Lower leg skin (tissue), 4 donors: ENCODE data around the gene FOXO6. TPM values are rescaled to one million over a fixed set of nuclear protein-coding genes. Genes with fewer than 3 reads are reported as not detected.

Experiments used
- DNase-seq, 2 donors: peaks; one replicate each; pipeline ENCODE4 v3.0.0-alpha.2; 2019; ENCODE audit warnings: low spot score in 2 of 2
- H3K4me3 ChIP-seq: fragments of 200-600 bp; sonication (generic); 2 replicates; pipeline ENCODE4 v1.5.1; 2017; ENCODE audit warnings: mild to moderate bottlenecking, low read depth; ENCODE audit not compliant: poor library complexity, severe bottlenecking
- POLR2A ChIP-seq, 2 donors: fragments of 450-650 bp; IDR thresholded peaks; one replicate each; pipeline ENCODE4 v1.6.1; 2016 to 2017; ENCODE audit warnings: antibody characterized with exemption in 2 of 2, mild to moderate bottlenecking in 1 of 2, moderate library complexity in 1 of 2
- WGBS, 2 donors: methylation state at CpG; one replicate each; pipeline ENCODE4 v1.1.5; 2018; 5-methylcytosine and 5-hydroxymethylcytosine counted together
- intact Hi-C: fragments of 100-400 bp; cut with DNase I; formaldehyde crosslinking; loops from one replicate; pipeline ENCODE4 v1.15.0; 2023; ENCODE audit warnings: low total_unique reads
- total RNA-seq, 4 donors: library from RNA; depleted of rRNA; stranded (reverse); fragments of >200 nt; gene quantifications; one replicate each; pipeline ENCODE4 v1.1.0, GENCODE V29; 2016
- TF ChIP-seq, protein P1 (sequence below), 3 donors: fragments of 450-650 bp; IDR thresholded peaks; one replicate each; pipeline ENCODE4 v1.5.1; 2016; ENCODE audit warnings: antibody characterized with exemption in 3 of 3, mild to moderate bottlenecking in 3 of 3, moderate library complexity in 2 of 3

Gene FOXO6
- total RNA-seq, 4 donors from 2014 or later, result 0.15 to 3.5 (median 1.5) TPM

- no peak for DNase-seq
- H3K4me3 ChIP-seq, result no peak overlapping the region
- intact Hi-C loops, result no loop called here
- 70 to 78% methylated on average over 18 of the region's 20 CpGs for WGBS, 2 donors
- TF ChIP-seq, protein P1, sequence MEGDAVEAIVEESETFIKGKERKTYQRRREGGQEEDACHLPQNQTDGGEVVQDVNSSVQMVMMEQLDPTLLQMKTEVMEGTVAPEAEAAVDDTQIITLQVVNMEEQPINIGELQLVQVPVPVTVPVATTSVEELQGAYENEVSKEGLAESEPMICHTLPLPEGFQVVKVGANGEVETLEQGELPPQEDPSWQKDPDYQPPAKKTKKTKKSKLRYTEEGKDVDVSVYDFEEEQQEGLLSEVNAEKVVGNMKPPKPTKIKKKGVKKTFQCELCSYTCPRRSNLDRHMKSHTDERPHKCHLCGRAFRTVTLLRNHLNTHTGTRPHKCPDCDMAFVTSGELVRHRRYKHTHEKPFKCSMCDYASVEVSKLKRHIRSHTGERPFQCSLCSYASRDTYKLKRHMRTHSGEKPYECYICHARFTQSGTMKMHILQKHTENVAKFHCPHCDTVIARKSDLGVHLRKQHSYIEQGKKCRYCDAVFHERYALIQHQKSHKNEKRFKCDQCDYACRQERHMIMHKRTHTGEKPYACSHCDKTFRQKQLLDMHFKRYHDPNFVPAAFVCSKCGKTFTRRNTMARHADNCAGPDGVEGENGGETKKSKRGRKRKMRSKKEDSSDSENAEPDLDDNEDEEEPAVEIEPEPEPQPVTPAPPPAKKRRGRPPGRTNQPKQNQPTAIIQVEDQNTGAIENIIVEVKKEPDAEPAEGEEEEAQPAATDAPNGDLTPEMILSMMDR (IDR thresholded peaks at IDR 0.05), result no peak
- TF ChIP-seq POLR2A (IDR thresholded peaks at IDR 0.05), result no peak
Observed at GRCh38 chr1:41427122-41427913, 66.1 kb downstream of the FOXO6 start.

DNA sequence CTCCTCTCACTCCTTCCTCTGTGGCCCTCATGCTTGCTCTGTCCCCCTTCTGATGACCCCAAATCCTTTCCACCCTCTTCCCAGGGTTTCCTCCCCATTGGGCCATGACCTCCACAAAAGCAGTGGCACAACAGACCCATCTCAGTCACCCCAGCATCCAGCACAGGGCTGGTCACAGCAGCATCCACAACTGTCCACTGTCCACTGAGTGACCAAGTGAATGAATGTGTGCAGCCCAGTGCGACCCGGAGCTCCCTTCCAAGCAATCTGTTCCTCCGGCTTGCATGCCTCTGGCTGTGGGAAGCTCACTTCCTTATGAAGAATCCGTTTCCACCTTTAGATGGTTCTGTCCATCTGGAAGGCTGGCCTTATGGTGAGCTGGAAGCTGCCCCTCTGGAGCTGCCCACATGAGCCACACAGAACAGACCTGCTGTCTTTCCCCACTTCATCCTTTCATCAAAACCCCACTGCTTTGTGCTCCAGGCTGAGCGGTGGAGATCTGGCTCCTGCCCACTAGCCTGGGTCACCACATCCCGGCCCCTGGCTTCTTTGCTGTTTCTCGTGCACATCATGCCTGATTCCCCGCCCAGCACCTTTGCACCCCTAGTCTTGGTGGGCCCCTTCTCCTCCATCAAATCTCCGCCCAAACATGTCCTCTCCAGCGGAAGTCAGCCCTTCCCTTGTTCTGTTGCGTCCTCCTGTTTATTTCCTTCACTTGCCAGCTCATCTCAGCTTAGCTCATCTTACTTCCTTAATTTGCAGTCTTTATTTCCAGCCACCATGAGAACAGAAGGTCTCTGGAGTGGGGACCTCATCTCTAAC, 66.9 kb downstream of the FOXO6 start:
- 76 to 83% methylated on average over 11 of the region's 11 CpGs for WGBS, 2 donors
- H3K4me3 ChIP-seq, result no peak overlapping the region
- intact Hi-C loops, result no loop called here
- no peak for DNase-seq
- no peak for TF ChIP-seq POLR2A (IDR thresholded peaks at IDR 0.05)
- TF ChIP-seq, protein P1 (IDR thresholded peaks at IDR 0.05), result no peak

- 74 to 79% methylated on average over 16 of the region's 16 CpGs for WGBS, 2 donors
- DNase-seq, result no peak
- TF ChIP-seq POLR2A (IDR thresholded peaks at IDR 0.05), result no peak
- TF ChIP-seq, protein P1 (IDR thresholded peaks at IDR 0.05), result no peak
- intact Hi-C loops, result no loop called here
- H3K4me3 ChIP-seq, result no peak overlapping the region
Observed at GRCh38 chr1:41428738-41429640, 67.8 kb downstream of the FOXO6 start.

DNA sequence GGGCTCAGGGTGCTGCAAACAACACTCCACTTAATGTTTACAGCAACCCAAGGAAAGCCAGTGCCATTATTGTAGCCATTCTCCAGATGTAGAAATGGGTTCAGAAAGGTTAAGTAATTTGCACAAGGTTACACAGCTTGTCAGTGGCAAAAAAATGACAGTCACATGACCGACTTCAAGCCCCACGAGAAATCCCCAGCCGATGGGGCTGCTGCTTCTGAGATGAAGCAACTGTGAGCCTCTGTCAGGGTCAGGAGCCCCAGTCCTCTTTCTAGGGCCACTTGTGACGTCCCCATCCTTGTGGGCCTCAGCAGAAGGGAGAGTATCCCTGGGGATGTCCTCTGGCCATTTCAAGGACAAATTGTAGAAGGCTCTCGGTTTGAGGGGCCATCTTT, 68.4 kb downstream of the FOXO6 start:
- H3K4me3 ChIP-seq, result no peak overlapping the region
- intact Hi-C loops, result no loop called here
- WGBS, 2 donors, result 63 to 84% methylated on average over 5 of the region's 5 CpGs
- no peak for DNase-seq
- TF ChIP-seq POLR2A (IDR thresholded peaks at IDR 0.05), result no peak
- TF ChIP-seq, protein P1 (IDR thresholded peaks at IDR 0.05), result no peak

DNA sequence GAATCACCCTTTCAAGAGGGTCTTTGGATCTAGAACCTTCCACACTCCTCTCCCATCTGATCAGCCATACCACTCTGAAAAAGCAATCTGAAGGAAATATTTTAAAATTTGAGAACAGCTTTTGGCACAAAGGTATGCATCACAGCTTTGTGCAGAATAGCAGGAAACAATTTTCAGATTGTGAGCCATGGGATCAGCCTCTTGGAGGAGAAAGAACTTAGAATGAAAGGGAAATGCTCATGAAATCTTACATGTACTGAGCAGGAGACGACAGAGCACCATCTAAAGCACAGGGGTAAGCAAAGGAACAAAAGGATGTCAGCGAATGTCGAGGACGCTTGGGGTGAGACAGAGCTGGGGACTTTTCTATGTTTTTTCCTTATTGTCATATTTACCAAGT, 68.8 kb downstream of the FOXO6 start:
- no peak for DNase-seq
- no peak for TF ChIP-seq POLR2A (IDR thresholded peaks at IDR 0.05)
- TF ChIP-seq, protein P1 (IDR thresholded peaks at IDR 0.05), result no peak
- no peak overlapping the region for H3K4me3 ChIP-seq
- intact Hi-C loops, result no loop called here
- 85 to 87% methylated on average over 4 of the region's 4 CpGs for WGBS, 2 donors
